LNCAP (cell line): ENCODE results near the gene LIPF.

Experiments used
- CTCF ChIP-seq: fragments of 450-650 bp; IDR thresholded peaks from 2 replicates; pipeline ENCODE4 v1.5.1; 2017; ENCODE audit warnings: mild to moderate bottlenecking

The LIPF gene

GRCh38 chr10:88640186-88640585 is 24.1 kb upstream of the LIPF start:
- TF ChIP-seq CTCF, result no peak

- no peak for TF ChIP-seq CTCF
Observed at GRCh38 chr10:88642209-88642608, 22.0 kb upstream of the LIPF start.

DNA sequence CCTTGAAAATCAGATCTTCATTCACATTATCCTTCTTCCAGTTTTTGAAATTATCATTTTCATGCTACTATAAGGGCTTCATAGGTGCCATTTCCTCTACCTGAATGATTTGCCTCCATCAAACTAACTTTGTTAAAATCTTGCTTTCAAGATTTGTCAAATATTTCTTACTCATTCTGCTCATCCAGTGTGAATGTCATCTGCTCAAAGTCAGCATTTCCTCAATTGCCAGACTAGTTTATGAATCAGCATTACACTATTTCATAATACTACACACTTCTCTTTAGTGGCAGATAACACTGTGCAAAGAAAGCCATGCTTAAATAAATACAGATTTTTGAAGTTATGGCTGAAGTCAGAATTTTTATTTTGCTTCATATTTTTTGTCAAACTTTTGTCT is 21.3 kb upstream of the LIPF start:
- no peak for TF ChIP-seq CTCF

- TF ChIP-seq CTCF, result no peak
Observed at GRCh38 chr10:88647061-88647615, 17.1 kb upstream of the LIPF start.

GRCh38 chr10:88651101-88651551 is 13.1 kb upstream of the LIPF start:
- TF ChIP-seq CTCF, result no peak

DNA sequence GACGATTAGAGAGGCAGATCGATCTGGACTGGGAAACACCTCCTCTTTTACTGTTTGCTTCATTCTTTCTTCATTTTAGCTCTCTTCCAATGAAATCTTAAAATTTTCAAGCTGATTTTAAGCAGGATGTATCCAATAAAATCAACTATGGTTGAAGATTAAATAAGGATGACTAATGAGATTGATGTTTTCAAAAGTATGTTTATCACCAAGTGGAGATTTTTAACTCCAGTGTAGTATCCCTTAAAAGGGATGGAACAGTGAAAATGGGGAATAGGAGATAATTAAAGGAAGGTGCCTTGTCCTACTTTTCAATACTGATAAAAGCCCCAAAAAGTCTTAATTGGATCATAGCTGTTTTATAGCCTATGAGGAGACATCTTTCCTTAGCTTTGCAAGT is 11.6 kb upstream of the LIPF start:
- no peak for TF ChIP-seq CTCF

DNA sequence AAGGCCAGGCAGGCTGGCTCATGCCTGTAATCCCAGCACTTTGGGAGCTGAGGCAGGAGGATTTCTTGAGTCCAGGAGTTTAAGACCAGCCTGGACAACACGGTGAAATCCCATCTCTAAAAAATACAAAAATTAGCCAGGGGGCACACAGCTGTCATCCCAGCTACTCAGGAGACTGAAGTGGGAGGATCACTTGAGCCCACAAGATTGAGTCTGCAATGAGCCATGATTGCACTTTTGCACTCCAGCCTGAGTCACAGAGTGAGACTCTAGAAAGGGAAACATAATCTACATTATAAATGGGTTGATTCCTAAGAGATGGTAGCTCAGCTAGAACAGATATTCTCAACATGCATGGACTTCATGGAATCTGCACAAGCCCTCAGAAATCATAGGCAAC is 6.3 kb upstream of the LIPF start:
- TF ChIP-seq CTCF, result no peak
